Measurements from ENCODE around the gene RNF187.
"Not testable (repeated sequence)": the region's sequence is repeated elsewhere in the genome, so short reads cannot be mapped to it uniquely, and the experiment has no call there.

Gene RNF187

DNA sequence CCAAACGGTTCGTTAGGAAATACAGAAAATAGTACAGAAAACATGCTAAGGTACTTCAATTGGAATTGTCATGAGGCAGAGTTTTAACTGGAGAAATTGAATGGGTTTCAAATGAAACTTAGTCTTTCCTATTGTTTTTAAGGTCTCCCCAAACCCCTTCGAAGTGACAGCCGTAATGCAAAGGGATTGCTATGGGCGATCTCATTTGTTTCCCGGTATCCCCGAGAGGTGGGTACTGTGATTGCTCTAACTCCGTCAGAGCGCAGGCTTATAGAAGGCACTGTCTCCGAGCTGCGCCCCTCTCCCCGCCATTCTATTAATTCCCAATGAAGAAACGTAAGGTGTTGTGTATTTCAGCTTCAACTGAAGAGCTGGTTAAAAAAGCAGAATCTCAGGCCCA, 22.0 kb upstream of the RNF187 start:
- no peak for DNase-seq (ENCODE audit: low read depth)
- TF ChIP-seq, protein P1, sequence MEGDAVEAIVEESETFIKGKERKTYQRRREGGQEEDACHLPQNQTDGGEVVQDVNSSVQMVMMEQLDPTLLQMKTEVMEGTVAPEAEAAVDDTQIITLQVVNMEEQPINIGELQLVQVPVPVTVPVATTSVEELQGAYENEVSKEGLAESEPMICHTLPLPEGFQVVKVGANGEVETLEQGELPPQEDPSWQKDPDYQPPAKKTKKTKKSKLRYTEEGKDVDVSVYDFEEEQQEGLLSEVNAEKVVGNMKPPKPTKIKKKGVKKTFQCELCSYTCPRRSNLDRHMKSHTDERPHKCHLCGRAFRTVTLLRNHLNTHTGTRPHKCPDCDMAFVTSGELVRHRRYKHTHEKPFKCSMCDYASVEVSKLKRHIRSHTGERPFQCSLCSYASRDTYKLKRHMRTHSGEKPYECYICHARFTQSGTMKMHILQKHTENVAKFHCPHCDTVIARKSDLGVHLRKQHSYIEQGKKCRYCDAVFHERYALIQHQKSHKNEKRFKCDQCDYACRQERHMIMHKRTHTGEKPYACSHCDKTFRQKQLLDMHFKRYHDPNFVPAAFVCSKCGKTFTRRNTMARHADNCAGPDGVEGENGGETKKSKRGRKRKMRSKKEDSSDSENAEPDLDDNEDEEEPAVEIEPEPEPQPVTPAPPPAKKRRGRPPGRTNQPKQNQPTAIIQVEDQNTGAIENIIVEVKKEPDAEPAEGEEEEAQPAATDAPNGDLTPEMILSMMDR (conservative IDR thresholded peaks at IDR 0.05; ENCODE audit: control insufficient read depth, insufficient read depth, low read depth, low read length), result no peak

DNA sequence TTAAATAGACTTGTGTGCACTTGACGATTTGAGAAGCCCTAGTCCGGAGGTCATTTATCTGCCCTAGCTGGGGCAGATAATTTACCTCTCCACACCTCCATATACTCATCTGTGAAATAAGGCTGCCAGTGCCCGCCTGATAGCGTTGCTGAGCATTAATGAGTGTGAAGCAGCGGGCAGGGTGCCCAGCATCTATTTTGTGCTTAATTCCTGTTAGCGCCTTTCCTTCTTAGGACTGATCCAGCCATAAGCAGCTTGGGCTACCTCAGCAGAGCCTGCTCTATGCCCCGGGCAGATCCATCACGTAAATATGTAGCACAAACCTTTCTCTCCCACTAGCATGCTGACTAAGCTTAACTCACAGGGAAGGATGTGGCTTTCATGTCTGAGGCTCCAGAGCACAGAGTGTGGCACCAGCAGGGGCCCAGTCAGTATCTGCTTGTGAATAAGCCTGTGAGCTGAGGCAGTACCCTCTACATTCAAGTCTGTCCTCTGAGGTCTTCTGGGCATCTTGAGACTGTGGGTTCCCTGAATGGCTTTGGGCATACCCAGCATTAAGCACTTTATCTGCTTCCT, 21.5 kb upstream of the RNF187 start:
- H3K4me3 ChIP-seq (ENCODE audit: control insufficient read depth, low read depth, low read length), result no peak overlapping the region
- TF ChIP-seq, protein P1 (conservative IDR thresholded peaks at IDR 0.05; ENCODE audit: control insufficient read depth, insufficient read depth, low read depth, low read length), result no peak
- no peak for DNase-seq (ENCODE audit: low read depth)

More for the DNA sequence above, 22.0 kb upstream of the RNF187 start:
- H3K4me3 ChIP-seq (ENCODE audit: control insufficient read depth, low read depth, low read length), result no peak overlapping the region

DNA sequence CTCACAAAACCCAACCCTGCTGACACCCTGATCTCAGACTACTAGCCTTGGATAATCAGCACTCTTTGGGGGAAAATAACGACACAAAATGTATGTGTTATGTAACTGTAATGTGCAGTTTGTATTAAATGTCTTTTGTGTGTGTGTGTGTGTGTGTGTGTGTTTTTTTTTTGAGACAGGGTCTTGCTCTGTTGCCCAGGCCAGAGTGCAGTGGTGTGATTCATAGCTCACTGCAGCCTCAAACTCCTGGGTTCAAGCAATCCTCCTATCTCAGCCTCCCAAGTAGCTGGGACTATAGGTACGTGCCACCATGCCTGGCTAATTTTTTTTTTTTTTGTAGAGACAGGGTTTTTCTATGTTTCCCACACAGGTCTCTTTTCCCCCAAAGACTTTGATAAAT, 19.0 kb upstream of the RNF187 start:
- not testable (repeated sequence) for DNase-seq (ENCODE audit: low read depth); H3K4me3 ChIP-seq (ENCODE audit: control insufficient read depth, low read depth, low read length)

DNA sequence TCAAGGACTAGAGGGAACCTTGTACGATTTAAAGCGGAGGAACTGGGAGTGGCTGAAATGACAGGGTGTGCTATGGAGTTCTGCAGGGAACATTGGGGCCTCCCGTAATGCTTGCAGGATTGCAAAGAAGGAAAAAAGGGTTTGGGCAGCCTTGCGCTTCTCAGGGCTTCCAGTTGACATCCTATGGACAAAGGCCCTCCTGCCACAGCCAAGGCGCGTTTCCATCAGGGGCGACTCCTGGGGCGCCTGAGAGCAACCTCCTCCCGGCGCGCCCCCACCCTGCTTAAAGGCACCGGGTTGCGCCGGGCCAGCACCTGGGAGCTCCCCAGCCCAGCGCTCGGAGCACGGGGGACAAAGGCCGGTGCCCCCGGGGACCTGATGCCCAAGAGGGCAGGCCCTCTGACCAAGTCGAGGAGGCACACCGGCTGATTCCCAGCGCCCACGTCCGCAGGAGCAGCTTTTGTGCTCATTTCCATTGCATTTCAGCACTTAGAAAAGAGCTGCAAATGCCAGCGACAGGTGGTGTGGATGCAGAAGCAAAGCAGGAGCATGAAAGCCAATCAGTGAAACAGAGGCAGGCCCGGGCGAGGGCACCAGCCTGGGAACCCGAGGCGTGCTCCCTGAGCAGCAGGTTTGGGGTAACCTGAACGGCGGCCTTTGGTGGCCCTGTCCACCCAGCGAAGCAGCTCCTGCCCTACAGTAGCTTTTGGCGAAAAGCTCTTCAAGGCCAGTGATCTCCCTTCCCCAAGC, 17.6 kb upstream of the RNF187 start:
- TF ChIP-seq, protein P1 (conservative IDR thresholded peaks at IDR 0.05; ENCODE audit: control insufficient read depth, insufficient read depth, low read depth, low read length), result no peak
- DNase-seq (ENCODE audit: low read depth), result no peak
- no peak overlapping the region for H3K4me3 ChIP-seq (ENCODE audit: control insufficient read depth, low read depth, low read length)

DNA sequence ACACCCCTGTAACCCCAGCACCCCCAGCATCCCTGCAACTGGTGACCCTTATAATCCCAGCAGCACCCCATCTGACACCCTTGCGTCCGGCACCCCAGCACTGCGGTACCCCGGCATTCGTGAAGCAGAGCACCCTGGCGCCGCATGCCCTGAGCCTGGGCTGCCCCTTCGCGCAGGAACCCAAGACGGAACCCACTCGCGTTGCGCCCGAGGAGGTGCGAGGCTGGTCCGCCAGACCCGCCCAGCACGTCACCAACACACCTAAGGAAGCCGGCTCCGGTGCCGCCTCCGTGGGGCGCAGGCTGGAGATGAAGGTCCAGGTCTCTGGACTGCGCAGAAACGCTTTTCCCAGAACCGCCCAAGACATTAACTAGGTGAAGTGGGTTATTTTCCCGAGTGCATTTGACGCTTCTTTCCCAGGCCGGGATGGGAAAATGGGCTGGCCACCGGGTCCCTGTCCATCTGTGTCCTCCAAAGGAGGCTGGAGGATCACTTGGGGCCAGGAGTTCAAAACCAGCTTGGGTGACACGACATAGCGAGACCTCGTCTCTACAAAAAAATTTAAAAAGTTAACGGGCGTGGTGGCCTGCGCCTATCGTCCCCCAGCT, 15.9 kb upstream of the RNF187 start:
- TF ChIP-seq, protein P1 (conservative IDR thresholded peaks at IDR 0.05; ENCODE audit: control insufficient read depth, insufficient read depth, low read depth, low read length), result no peak
- no peak for DNase-seq (ENCODE audit: low read depth)
- H3K4me3 ChIP-seq (ENCODE audit: control insufficient read depth, low read depth, low read length), result no peak overlapping the region

DNA sequence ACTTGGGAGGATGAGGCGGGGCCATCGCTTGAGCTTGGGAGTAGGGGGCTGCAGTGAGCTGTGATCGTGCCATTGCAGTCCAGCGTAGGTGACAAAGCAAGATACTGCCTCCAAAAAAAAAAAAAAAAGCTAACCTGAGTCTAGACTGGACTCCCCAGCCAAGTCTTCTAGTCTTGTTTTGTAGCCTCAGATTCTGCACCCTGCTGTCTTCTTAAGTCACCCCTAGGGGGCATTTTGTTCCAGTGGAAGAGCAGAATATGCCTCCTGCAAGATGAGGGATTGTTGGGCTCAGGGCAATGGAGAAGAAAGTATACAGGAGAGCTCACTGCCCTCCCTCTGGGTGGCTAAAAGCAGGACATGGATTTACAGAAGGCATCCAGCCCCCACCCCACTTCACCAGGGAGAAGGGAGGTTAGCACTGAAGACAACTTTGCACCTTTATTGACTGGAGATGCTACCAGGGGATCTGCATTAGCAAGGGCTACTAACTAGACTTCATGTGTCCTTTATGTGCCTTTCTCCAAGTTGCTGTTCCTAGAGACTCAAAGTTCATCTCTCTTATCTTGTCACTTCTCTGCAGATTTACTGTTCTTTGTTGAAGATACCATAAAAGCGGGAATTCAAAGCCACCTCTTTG, 15.3 kb upstream of the RNF187 start:
- TF ChIP-seq, protein P1 (conservative IDR thresholded peaks at IDR 0.05; ENCODE audit: control insufficient read depth, insufficient read depth, low read depth, low read length), result peak; percentile 66
- DNase-seq (ENCODE audit: low read depth), result peak; percentile 66
- H3K4me3 ChIP-seq (ENCODE audit: control insufficient read depth, low read depth, low read length), result no peak overlapping the region

DNA sequence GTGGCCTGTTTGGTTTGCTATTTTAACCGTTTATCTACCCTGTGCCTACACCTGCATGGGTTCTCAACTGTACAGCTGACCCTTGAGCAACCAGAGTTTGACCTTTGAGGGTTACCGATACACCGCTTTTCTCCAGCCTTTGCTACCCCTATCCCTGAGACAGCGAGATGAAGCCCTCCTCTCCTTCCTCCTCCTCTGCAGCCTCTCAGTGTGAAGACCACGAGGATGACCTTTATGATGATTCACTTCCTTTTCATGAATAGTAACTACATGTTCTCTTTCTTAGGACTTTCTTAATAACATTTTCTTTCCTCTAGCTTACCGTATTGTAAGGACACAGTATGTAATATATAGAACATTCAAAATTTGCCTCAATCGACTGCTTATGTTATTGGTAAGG, 14.5 kb upstream of the RNF187 start:
- no peak overlapping the region for H3K4me3 ChIP-seq (ENCODE audit: control insufficient read depth, low read depth, low read length)
- DNase-seq (ENCODE audit: low read depth), result peak; percentile 38
- TF ChIP-seq, protein P1 (conservative IDR thresholded peaks at IDR 0.05; ENCODE audit: control insufficient read depth, insufficient read depth, low read depth, low read length), result no peak

Measured in fibroblast of mammary gland (primary cell).